D721Med (cell line): Measurements from ENCODE around the gene SLC25A4.
"Not testable (repeated sequence)": the region's sequence is repeated elsewhere in the genome, so short reads cannot be mapped to it uniquely, and the experiment has no call there.

ENCODE experiments used
- DNase-seq: peaks from one replicate; pipeline ENCODE4 v3.0.0; 2011; ENCODE audit warnings: low spot score; ENCODE audit not compliant: insufficient read length
- FAIRE-seq: peaks from 2 replicates; lab custom pipeline; 2011; peaks lifted over from hg19 to GRCh38; lab: Jason Lieb, UNC
- CTCF ChIP-seq: IDR thresholded peaks from 2 replicates; pipeline ENCODE4 v1.5.1; 2012; ENCODE audit warnings: mild to moderate bottlenecking, control low read depth; ENCODE audit not compliant: insufficient read depth; ENCODE audit errors: missing control alignments

The SLC25A4 gene

GRCh38 chr4:185194924-185195888 is 52.1 kb downstream of the SLC25A4 start:
- no peak for TF ChIP-seq CTCF
- FAIRE-seq (no peak), DNase-seq (no peak)

- DNase-seq: no peak
- TF ChIP-seq CTCF: no peak
- no peak for FAIRE-seq
Observed at GRCh38 chr4:185196437-185196836, 53.4 kb downstream of the SLC25A4 start.

- not testable (repeated sequence) for DNase-seq, FAIRE-seq
Observed at GRCh38 chr4:185198189-185198588, 55.1 kb downstream of the SLC25A4 start.
